Naive thymus-derived CD4-positive, alpha-beta T cell (primary cell): Measurements from ENCODE around the gene GALNT12. TPM values are rescaled to one million over a fixed set of nuclear protein-coding genes. Genes with fewer than 3 reads are reported as not detected.
A peak's percentile ranks its signal among the peaks of the same experiment; 100 is the strongest.

Experiments
- ATAC-seq: fragments of 150-1000 bp; cut with Tn5 transposase; 2 replicates; pipeline ENCODE4 v1.10.0; 2021; ENCODE audit warnings: mild to moderate bottlenecking, moderate library complexity
- CTCF ChIA-PET: fragments of 350-600 bp; sonication (Branson Sonifier 250); formaldehyde crosslinking; loops from one replicate; lab custom pipeline; 2021; ENCODE audit warnings: antibody characterized with exemption; lab: Charles Lee
- POLR2A ChIA-PET: fragments of 350-600 bp; sonication (Branson Sonifier 250); formaldehyde crosslinking; loops from one replicate; lab custom pipeline; 2021; ENCODE audit warnings: antibody characterized with exemption, inconsistent platforms; lab: Charles Lee
- DNase-seq, 9 donors: peaks; one replicate each; pipeline versions ENCODE4 v3.0.0 to v3.0.0-alpha.2; 2020 to 2022; ENCODE audit warnings: mixed read lengths in 1 of 9
- H3K27ac ChIP-seq: one replicate; pipeline ENCODE4 v1.7.0; 2013; ENCODE audit warnings: mild to moderate bottlenecking, low read depth, low read length, moderate library complexity
- H3K27me3 ChIP-seq, 2 donors: one replicate each; pipeline ENCODE4 v1.7.0; 2013; ENCODE audit warnings: low read length in 2 of 2, mild to moderate bottlenecking in 2 of 2, moderate library complexity in 2 of 2; ENCODE audit not compliant: control insufficient read depth in 2 of 2, insufficient read depth in 2 of 2
- H3K36me3 ChIP-seq, 3 experiments: 1 replicate in 2 of 3; 2 replicates in 1 of 3; pipeline ENCODE4 v1.7.0; 2013; ENCODE audit warnings: low read length in 3 of 3, mild to moderate bottlenecking in 3 of 3, moderate library complexity in 1 of 3; ENCODE audit not compliant: insufficient read depth in 3 of 3, control insufficient read depth in 2 of 3
- H3K4me1 ChIP-seq, 2 donors: one replicate each; pipeline ENCODE4 v1.7.0; 2013; ENCODE audit warnings: low read length in 2 of 2, mild to moderate bottlenecking in 2 of 2, moderate library complexity in 1 of 2; ENCODE audit not compliant: control insufficient read depth in 2 of 2, insufficient read depth in 2 of 2
- H3K4me3 ChIP-seq: 2 replicates; pipeline ENCODE4 v1.7.0; 2013; ENCODE audit warnings: mild to moderate bottlenecking, low read length
- H3K9me3 ChIP-seq, 3 experiments: 1 replicate in 2 of 3; 2 replicates in 1 of 3; pipeline ENCODE4 v1.7.0; 2013; ENCODE audit warnings: low read length in 3 of 3; ENCODE audit not compliant: control insufficient read depth in 2 of 3
- H3K27ac Mint-ChIP-seq, 9 donors: one replicate each; pipeline ENCODE4 v1.8.0; 2020 to 2022; ENCODE audit warnings: mixed read lengths in 9 of 9, mild to moderate bottlenecking in 8 of 9, moderate library complexity in 5 of 9, inconsistent platforms in 2 of 9
- H3K27me3 Mint-ChIP-seq, 5 donors: one replicate each; pipeline ENCODE4 v1.8.0; 2021 to 2022; ENCODE audit warnings: mixed read lengths in 5 of 5, mild to moderate bottlenecking in 1 of 5
- H3K36me3 Mint-ChIP-seq, 5 donors: one replicate each; pipeline ENCODE4 v1.8.0; 2020 to 2022; ENCODE audit warnings: mixed read lengths in 5 of 5, mild to moderate bottlenecking in 3 of 5, inconsistent platforms in 1 of 5
- H3K4me1 Mint-ChIP-seq, 7 donors: one replicate each; pipeline ENCODE4 v1.8.0; 2020 to 2022; ENCODE audit warnings: mixed read lengths in 7 of 7, mild to moderate bottlenecking in 3 of 7, inconsistent platforms in 1 of 7
- H3K4me3 Mint-ChIP-seq, 10 donors: one replicate each; pipeline ENCODE4 v1.8.0; 2020 to 2022; ENCODE audit warnings: mild to moderate bottlenecking in 10 of 10, mixed read lengths in 10 of 10, moderate library complexity in 6 of 10, inconsistent platforms in 2 of 10
- H3K9me3 Mint-ChIP-seq, 11 donors: one replicate each; pipeline ENCODE4 v1.8.0; 2020 to 2022; ENCODE audit warnings: mixed read lengths in 11 of 11, mild to moderate bottlenecking in 4 of 11, inconsistent platforms in 1 of 11, moderate library complexity in 1 of 11
- intact Hi-C, 2 donors: fragments of 100-400 bp; cut with micrococcal nuclease; formaldehyde crosslinking; loops; one replicate each; pipeline ENCODE4 v1.15.1; 2023
- polyA plus RNA-seq, 2 donors: library from polyadenylated mRNA; unstranded; fragments of 300-500 nt; fragmentation: Illumina TruSeq; gene quantifications; one replicate each; pipeline ENCODE4 v1.2.3, GENCODE V29; 2021
- total RNA-seq, 6 experiments: library from RNA in 5 of 6; stranded (reverse) in 5 of 6; gene quantifications; 1 replicate in 5 of 6; 2 replicates in 1 of 6; pipeline ENCODE4 v1.2.3 and lab custom pipeline; 2021 to 2026

Gene GALNT12
- total and polyA plus RNA-seq, 7 experiments from 2014 or later, result 3.1 to 14.3 (median 10.1) TPM

GRCh38 chr9:98781588-98782383 lies 25.7 kb upstream of the GALNT12 start:
- Mint-ChIP-seq H3K9me3 (no peaks in the 10 kb centered on the region), H3K27ac (no peak overlapping the region), H3K4me1 (peaks cover 0 to 5% (median 0%) of the 10 kb centered on the region in 7 donors), H3K36me3 (peaks cover 0 to 51% (median 8%) of the 10 kb centered on the region in 5 donors), H3K27me3 (no peaks in the 10 kb centered on the region), H3K4me3 (peak overlapping the region in 1 of 10 donors; percentile 22)
- DNase-seq, result peak in 1 of 9 donors; percentile 8
- no peak overlapping the region for H3K27ac ChIP-seq
- no peaks in the 10 kb centered on the region for H3K4me1 ChIP-seq
- CTCF ChIA-PET, result no interaction called here
- intact Hi-C loops, result no loop called here
- no peaks in the 10 kb centered on the region for H3K27me3 ChIP-seq
- H3K9me3 ChIP-seq, result no peaks in the 10 kb centered on the region
- peaks cover 0 to 24% (median 8%) of the 10 kb centered on the region in 3 experiments for H3K36me3 ChIP-seq
- ATAC-seq, result no peak
- H3K4me3 ChIP-seq, result no peak overlapping the region
- POLR2A ChIA-PET, result no interaction called here

- H3K4me3 Mint-ChIP-seq, result no peak overlapping the region
- peaks cover 0 to 1% (median 0%) of the 10 kb centered on the region in 7 donors for H3K4me1 Mint-ChIP-seq
- H3K27ac Mint-ChIP-seq, result peak overlapping the region in 1 of 9 donors; percentile 12
- intact Hi-C loops, result no loop called here
- ChIA-PET POLR2A (no interaction called here), CTCF (no interaction called here)
- Histone ChIP-seq H3K9me3 (no peaks in the 10 kb centered on the region), H3K4me3 (no peak overlapping the region), H3K4me1 (no peaks in the 10 kb centered on the region), H3K36me3 (peaks cover 0 to 35% (median 8%) of the 10 kb centered on the region in 3 experiments), H3K27ac (no peak overlapping the region), H3K27me3 (no peaks in the 10 kb centered on the region)
- no peaks in the 10 kb centered on the region for H3K9me3 Mint-ChIP-seq
- H3K27me3 Mint-ChIP-seq, result no peaks in the 10 kb centered on the region
- ATAC-seq, result no peak
- peaks cover 0 to 44% (median 7%) of the 10 kb centered on the region in 5 donors for H3K36me3 Mint-ChIP-seq
- peak in 1 of 9 donors; percentile 6 for DNase-seq
Measured at GRCh38 chr9:98783518-98784226, 23.8 kb upstream of the GALNT12 start.

- H3K27me3 ChIP-seq, result no peaks in the 10 kb centered on the region
- no peaks in the 10 kb centered on the region for H3K4me1 ChIP-seq
- ATAC-seq (no peak), DNase-seq (peak in 1 of 9 donors; percentile 13)
- H3K27me3 Mint-ChIP-seq, result no peaks in the 10 kb centered on the region
- peaks cover 0 to 47% (median 8%) of the 10 kb centered on the region in 3 experiments for H3K36me3 ChIP-seq
- no peaks in the 10 kb centered on the region for H3K9me3 ChIP-seq
- intact Hi-C loops, result no loop called here
- H3K36me3 Mint-ChIP-seq, result peaks cover 0 to 44% (median 10%) of the 10 kb centered on the region in 5 donors
- no peak overlapping the region for H3K27ac Mint-ChIP-seq
- peaks cover 0 to 1% (median 0%) of the 10 kb centered on the region in 7 donors for H3K4me1 Mint-ChIP-seq
- ChIA-PET CTCF (no interaction called here), POLR2A (no interaction called here)
- no peaks in the 10 kb centered on the region for H3K9me3 Mint-ChIP-seq
- no peak overlapping the region for H3K4me3 ChIP-seq
- no peak overlapping the region for H3K4me3 Mint-ChIP-seq
- H3K27ac ChIP-seq, result no peak overlapping the region
Measured at GRCh38 chr9:98784831-98785806, 22.4 kb upstream of the GALNT12 start.

GRCh38 chr9:98786750-98787510 lies 20.5 kb upstream of the GALNT12 start:
- no peaks in the 10 kb centered on the region for H3K9me3 Mint-ChIP-seq
- no peak overlapping the region for H3K4me3 Mint-ChIP-seq
- ChIA-PET POLR2A (no interaction called here), CTCF (interaction anchor here (0.6 kb wide), 1 partner anchor 9 kb away, joined by 3 read pairs; no protein-coding TSS in a partner anchor)
- H3K27me3 Mint-ChIP-seq, result no peaks in the 10 kb centered on the region
- Histone ChIP-seq H3K27ac (no peak overlapping the region), H3K4me3 (no peak overlapping the region), H3K4me1 (peaks cover 0 to 7% of the 10 kb centered on the region in 2 donors), H3K9me3 (no peaks in the 10 kb centered on the region), H3K27me3 (no peaks in the 10 kb centered on the region), H3K36me3 (peaks cover 0 to 42% (median 8%) of the 10 kb centered on the region in 3 experiments)
- H3K27ac Mint-ChIP-seq, result peak overlapping the region in 1 of 9 donors; percentile 20
- H3K36me3 Mint-ChIP-seq, result peaks cover 0 to 35% (median 2%) of the 10 kb centered on the region in 5 donors
- ATAC-seq, result no peak
- peaks cover 2 to 9% (median 5%) of the 10 kb centered on the region in 7 donors for H3K4me1 Mint-ChIP-seq
- DNase-seq, result no peak
- intact Hi-C loops, result no loop called here

- Histone ChIP-seq H3K4me1 (peaks cover 0 to 7% of the 10 kb centered on the region in 2 donors), H3K4me3 (no peak overlapping the region), H3K27ac (no peak overlapping the region), H3K27me3 (no peaks in the 10 kb centered on the region), H3K36me3 (peaks cover 0 to 34% (median 5%) of the 10 kb centered on the region in 3 experiments), H3K9me3 (no peaks in the 10 kb centered on the region)
- no peak overlapping the region for H3K4me3 Mint-ChIP-seq
- peaks cover 0 to 26% (median 0%) of the 10 kb centered on the region in 5 donors for H3K36me3 Mint-ChIP-seq
- H3K9me3 Mint-ChIP-seq, result no peaks in the 10 kb centered on the region
- intact Hi-C loops, result no loop called here
- H3K27me3 Mint-ChIP-seq, result no peaks in the 10 kb centered on the region
- DNase-seq, result no peak
- ATAC-seq, result no peak
- no peak overlapping the region for H3K27ac Mint-ChIP-seq
- peaks cover 4 to 14% (median 11%) of the 10 kb centered on the region in 7 donors for H3K4me1 Mint-ChIP-seq
- POLR2A ChIA-PET, result no interaction called here
- CTCF ChIA-PET, result no interaction called here
Measured at GRCh38 chr9:98787766-98788335, 19.6 kb upstream of the GALNT12 start.
